Measurements from ENCODE around the gene NDUFAF4. TPM values are rescaled to one million over a fixed set of nuclear protein-coding genes. Genes with fewer than 3 reads are reported as not detected.

NDUFAF4 gene
- total RNA-seq, 1 experiment from 2014 or later, result 69.7 TPM

Other genes with a start within 250 kb of the NDUFAF4 start
- 8.7 and 9.8 TPM in 2 replicates for gene GPR63, start 60.4 kb downstream of the NDUFAF4 start, total RNA-seq (2014; rRNA removed; shearing (Covaris generic))
- gene KLHL32, start 26.8 kb upstream of the NDUFAF4 start, total RNA-seq (2014; rRNA removed; shearing (Covaris generic)), result 0.30 TPM in 1 of 2 replicates, not detected in the other

All from SJCRH30 (cell line).